Astrocyte of the hippocampus (primary cell): ENCODE results near the gene KRT36.

Experiments
- DNase-seq: peaks from one replicate; pipeline ENCODE4 v3.0.0; 2011; ENCODE audit warnings: low read depth, low spot score

KRT36 gene

DNA sequence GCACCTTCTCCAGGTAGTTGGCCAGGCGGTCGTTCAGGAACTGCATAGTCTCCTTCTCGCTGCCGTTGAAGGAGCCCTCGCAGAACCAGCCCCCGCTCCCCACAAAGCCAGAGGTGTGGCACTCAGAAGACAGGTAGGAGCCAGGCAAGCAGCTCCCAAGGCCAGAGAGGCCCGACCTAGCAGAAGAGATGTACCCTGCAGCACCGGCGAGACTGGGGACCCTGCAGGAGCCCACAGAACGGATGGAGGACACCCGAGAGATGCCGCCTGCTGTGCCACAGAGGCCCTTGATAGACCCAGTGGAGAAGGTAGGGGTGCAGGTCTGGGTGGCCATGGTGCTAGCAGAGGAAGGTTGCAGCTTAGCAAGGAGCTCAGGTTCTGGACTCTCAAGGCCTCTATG is at the start of gene KRT36:
Gene KRT36, minus strand, starts transcription at position 380 of the 400 bp plus-strand sequence. Its CDS starts 46 bp downstream, at position 334.
- DNase-seq = no peak

DNA sequence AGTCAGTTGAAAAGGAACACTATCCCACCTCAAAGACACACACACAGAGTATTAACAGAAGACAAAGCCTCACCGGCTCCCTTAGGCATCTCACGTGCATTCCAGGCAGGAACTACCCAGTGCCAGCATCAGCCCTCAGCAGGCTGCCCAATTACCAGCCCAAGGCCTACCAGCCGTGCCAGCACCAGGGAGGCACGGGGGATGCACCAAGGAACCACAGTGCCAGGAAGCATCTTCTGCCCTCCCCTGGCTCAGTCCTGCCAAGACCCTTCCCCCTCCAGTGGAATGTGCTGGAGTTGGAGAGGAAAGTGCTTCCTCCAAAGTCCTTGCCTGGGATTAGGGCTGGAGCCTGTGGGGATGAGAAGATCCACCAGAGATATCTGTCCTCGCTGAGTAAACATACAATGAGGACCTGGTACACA is 49.4 kb upstream of the KRT36 start:
- peak; percentile 55 for DNase-seq

- peak; percentile 69 for DNase-seq
These were observed 48.9 kb upstream of the KRT36 start for GRCh38 chr17:41538565-41538991.

- DNase-seq = no peak
These were observed 48.3 kb upstream of the KRT36 start for GRCh38 chr17:41537990-41538389.

GRCh38 chr17:41537614-41537954 is 47.9 kb upstream of the KRT36 start:
- DNase-seq = no peak

DNA sequence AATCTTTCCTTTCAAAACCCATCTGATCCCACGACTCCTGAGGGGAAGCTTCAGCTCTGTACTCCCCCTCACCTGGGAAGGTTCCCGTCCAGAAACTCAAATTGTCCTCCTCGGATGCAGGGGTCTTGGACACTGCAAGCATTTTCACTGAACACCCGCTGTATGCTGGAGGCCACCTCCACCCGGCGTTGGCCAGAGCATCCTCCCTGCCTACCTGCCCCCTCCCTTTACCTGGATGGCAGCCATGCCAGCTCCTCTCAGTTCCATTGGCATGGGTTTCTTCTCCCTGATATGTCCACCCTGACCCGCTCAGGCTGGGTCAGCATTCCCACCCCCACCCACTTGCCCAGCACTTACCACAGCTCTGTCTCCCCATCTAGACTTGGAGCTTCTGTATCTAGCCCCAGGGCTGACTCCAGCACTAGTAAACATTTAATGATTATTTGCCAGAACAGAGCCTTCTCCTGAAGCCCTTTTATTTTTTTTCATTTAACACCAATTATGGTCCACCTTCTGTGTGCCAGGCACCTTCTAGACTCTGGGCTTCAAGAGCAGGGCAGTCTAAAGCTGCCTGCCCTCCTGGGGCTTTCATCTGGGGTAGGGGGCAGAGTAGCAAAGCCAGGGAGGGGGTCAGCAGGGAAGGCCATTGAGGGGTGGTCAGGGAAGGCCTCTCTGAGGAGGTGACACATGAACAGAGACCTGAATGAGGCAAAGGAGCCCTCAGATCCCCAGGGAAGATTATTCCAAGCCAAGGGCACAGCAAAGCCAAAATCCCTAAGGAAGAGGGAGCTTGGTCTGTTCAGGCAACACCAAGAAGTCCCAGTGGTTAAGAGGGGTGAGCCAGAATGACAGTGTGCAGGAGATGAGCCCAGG is 47.3 kb upstream of the KRT36 start:
- DNase-seq = no peak

- no peak for DNase-seq
These were observed 46.2 kb upstream of the KRT36 start for GRCh38 chr17:41535764-41536481.

DNA sequence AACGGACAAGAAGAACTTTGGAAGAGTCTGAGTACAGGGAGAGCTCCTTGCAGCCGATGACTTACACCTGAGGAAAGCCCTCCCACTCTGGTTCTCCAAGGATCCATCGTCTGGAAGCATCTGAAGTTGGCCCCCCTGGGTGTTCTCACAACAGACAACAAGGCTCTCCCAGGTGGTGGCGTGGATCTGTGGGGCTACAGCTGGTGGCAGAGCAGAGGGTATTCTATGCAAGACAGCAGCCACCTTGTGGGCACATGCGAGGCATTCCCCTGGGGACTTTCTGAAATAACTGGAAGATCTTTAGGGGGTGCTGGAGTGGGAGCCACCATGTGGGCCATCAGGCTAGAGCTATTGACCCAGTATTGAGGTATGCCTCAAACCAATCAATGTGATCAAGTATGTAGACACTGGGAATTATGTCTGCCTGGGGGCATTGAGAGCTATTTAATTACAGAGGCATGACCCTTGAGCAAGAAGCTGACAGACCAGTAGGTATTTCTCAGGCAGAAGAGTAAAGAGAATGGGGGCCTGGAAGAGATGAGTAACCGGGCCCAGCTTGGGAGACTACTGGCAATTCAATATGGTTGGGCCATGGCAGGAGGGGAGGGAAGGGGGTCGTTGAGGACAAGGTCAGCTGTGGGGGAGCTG is 45.3 kb upstream of the KRT36 start:
- DNase-seq = no peak

- no peak for DNase-seq
These were observed 43.9 kb upstream of the KRT36 start for GRCh38 chr17:41533613-41534012.

DNA sequence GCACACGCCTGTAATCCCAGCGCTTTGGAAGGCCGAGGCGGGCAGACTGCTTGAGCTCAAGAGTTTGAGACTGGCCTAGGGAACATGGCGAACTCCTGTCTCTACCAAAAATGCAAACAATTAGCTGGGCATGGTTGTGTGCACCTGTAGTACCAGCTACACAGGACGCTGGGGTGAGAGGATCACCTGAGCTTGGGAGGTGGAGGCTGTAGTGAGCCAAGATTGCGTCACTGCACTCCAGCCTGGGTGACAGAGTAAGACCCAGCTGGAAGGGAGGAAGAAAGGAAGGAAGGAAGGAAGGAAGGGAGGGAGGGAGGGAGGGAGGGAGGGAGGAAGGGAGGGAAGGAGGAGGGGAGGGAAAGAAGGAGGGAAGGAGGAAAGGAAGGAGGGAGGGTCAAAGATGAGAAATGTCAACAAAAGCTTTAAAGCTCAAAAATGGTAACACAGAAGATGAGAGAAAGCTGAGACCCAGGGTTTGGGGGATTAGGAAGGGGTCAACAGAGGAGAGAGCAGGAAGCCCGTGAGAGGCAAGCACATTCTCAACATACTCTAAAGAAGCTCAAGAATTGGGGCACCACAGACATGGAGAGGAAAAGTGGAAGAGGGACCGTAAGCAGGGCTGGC is 43.3 kb upstream of the KRT36 start:
- no peak for DNase-seq

DNA sequence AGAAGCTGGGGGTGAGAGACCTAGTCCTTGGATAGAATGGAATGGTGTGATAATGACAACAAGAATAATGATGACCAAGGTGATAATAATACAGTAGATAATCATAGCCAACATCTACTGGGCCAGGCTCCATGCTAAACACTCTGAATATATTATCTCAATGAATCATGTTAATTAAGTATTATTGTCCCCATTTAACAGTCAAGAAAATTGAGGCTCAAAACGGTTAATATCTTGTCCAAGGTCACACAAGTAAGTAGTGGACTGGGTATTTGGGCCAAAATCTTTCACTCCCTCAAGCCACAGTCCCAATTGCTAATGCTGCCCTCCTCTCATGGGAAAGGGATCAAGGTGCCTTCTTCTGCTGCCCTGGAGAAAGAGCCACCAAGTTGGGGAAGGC is 42.3 kb upstream of the KRT36 start:
- DNase-seq = no peak

DNA sequence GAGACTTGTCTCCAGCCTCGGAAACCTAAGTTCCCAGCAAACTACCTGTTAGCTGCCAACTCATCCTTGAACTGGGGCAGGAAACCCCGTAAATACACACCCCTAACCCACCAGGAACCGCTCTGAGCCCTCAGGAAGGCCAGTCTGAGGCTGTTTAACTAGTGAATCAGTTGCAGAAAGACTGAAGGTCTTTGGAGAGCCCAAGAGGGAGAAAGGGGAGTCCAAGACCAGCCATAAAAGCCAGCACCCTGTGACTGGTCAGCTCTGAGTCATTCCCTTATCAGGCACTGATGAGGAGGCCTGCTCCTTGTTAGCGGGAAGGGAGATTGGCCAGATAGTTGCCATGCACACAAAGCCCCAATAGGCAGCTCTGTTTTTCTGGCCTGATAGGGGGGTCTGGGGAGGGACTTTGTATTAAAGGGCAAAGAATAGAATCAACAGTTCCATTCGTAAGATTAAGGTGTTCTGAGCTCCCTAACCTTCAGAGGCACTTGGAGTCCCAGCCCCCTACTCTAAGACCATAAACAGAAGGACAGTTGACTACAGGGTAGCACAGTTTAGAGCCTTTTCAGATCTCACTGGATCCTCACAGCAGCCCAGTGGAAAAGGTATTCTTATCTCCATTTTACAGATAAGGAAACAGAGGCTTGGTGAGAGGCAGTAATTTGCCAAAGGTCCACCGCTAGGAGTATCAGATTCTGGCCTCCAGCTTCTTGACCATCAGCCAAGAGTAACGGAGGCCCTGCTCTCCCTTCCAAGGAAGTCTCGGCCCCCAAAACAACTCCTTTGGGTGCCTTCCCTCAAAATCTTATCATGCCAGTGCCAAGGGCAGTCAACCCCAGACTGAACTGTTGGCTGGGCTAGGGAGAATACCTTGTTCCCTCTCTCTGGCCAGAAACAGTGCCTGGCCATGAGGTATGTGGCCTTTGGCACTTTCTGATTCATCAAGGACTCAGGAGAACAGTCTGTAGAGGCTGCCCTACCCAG is 40.6 kb upstream of the KRT36 start:
- DNase-seq = peak; percentile 90

DNA sequence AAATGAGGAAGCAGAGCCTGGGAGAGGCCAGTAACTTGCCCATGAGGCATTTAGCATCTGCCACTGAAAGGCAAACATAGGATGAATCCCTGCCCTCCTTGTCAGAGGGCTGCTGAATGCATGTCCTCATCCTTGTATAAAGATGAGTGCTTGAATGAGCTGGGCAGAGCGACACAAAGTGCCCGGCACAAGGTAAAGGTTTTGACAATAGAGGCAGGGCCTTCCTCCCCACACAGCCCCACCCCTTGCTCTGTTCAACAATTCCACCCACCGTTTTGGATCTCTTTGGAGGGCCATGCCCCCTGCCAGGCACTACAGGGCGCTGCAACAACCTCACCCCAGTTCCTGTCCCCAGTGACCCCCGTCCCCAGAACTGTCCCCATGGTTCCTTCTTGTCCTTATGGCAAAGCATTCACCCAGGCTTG is 39.8 kb upstream of the KRT36 start:
- no peak for DNase-seq

DNA sequence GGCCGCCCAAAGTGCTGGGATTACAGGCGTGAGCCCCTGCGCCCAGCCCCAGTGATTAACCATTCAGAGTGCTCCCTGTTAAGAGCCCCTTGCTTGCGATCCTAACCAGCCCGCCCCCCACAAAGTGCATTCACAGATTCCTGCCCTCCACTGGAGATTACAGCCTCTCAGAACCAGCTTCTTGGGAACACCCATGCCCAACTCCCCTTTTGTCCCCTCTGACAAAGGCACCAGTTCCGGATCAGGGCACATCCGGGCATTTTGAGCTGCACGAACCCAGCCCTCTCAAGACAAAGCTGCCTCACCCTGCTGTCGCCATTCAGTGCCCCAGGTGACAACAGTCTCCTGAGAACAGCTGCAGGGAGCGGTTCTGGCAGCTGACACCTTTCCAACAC is 39.2 kb upstream of the KRT36 start:
- DNase-seq = no peak

- DNase-seq = no peak
These were observed 37.6 kb upstream of the KRT36 start for GRCh38 chr17:41527063-41528023.

DNA sequence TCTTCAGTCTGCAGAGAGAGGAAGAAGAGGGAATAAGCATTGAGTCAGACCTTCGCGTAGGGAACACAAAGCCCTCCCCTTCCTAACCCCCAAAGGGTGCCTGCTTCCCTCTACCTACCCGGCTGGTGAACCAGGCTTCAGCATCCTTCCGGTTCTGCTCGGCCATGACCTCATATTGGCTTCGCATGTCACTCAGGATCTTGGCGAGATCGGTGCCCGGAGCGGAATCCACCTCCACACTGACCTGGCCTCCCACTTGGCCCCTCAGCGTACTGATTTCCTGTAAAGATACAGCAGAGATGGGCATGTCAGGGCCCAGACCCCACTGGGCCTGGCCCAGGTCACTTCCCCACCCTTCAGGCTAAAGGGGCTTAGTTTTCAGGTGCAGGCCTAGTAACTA is 34.6 kb upstream of the KRT36 start:
- no peak for DNase-seq

GRCh38 chr17:41523787-41524186 is 34.1 kb upstream of the KRT36 start:
- DNase-seq = peak; percentile 46

- DNase-seq = no peak
These were observed 33.5 kb upstream of the KRT36 start for GRCh38 chr17:41523225-41523593.
